NCI-H2081 treated with DMSO at 0.1 percent for 48 hours (cell line): ENCODE data around the gene YPEL5.
A peak's percentile ranks its signal among the peaks of the same experiment; 100 is the strongest.
"Not testable (repeated sequence)": the region's sequence is repeated elsewhere in the genome, so short reads cannot be mapped to it uniquely, and the experiment has no call there.

Source experiments
- DNase-seq: peaks from one replicate; lab custom pipeline; 2025; lab: John Stamatoyannopoulos, UW

The YPEL5 gene

GRCh38 chr2:30146337-30147195, at the start of gene YPEL5:
Gene YPEL5, plus strand, starts transcription at chr2:30147007. Its CDS starts 9,645 bp downstream, at chr2:30156652.
- peak; percentile 97 for DNase-seq

- DNase-seq = no peak
Measured at GRCh38 chr2:30098266-30099005, 48.4 kb upstream of the YPEL5 start.

DNA sequence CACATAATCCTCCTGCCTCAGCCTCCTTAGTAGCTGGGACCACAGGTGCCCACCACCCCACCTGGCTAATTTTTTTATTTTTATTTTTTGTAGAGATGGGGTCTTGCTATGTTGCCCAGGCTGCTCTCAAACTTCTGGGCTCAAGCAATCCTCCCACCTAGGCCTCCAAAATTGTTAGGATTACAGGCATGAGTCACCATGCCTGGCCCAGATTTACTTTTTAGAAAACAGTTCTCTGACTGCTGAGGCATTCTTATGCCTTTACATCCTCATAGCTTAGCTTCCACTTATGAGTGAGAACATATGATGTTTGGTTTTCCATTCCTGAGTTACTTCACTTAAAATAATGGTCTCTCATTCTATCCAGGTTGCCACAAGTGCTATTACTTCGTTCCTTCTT, 47.4 kb upstream of the YPEL5 start:
- not testable (repeated sequence) for DNase-seq

GRCh38 chr2:30100691-30101090, 46.1 kb upstream of the YPEL5 start:
- not testable (repeated sequence) for DNase-seq

DNA sequence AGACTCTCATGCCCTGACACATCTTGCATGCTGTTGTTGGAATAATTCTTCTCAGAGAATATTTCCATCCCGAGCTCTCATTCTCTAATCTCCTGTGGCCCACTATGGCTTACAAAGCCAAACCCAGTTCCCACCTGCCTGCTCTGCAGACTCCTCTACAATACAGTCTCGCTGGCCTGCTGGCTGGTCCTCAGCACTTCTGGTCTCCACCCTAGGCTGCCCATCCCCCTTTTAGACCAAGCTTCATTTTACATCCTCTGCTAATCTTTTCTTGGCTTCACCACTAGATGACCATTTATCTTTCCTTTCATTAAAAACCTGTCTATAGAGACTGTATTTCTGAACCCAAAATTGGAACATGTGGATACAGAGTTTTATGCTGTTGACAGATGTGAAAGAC, 42.5 kb upstream of the YPEL5 start:
- DNase-seq = no peak

DNA sequence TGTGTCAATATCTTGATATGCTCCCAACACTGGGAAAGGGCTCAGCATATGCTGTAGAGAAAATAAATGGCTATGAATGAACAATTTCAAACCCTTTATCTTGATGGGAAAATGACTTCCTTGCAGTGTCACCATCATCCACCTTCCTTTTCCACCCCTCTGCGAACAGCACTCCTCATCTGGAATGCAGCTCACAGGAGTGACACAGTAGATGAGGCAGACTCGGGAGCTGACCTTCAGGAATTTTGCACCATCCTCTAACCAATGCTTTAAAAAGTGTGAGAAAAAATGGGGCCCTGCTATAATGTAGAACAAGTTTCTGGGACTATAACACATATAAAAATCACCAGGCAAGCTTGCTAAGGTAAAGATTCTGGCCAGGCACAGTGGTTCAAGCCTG, 41.3 kb upstream of the YPEL5 start:
- DNase-seq = no peak

DNA sequence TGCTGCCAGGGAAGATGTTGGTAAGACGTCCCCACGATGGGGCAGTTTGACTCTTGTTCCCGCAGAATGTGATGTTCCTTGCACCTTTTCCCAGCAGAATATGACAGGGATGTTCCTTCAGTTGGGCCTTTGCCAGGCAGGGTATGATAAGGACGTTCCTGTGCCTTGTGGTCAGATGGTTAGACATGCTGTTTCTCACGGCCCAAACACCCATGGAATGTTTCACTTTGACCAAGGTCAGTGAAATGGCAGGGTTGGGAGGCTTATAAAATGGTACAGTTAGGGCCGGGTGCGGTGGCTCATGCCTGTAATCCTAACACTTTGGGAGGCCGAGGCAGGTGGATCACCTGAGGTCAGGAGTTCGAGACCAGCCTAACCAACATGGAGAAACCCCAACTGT, 40.3 kb upstream of the YPEL5 start:
- no peak for DNase-seq

GRCh38 chr2:30108192-30108591, 38.6 kb upstream of the YPEL5 start:
- no peak for DNase-seq

DNA sequence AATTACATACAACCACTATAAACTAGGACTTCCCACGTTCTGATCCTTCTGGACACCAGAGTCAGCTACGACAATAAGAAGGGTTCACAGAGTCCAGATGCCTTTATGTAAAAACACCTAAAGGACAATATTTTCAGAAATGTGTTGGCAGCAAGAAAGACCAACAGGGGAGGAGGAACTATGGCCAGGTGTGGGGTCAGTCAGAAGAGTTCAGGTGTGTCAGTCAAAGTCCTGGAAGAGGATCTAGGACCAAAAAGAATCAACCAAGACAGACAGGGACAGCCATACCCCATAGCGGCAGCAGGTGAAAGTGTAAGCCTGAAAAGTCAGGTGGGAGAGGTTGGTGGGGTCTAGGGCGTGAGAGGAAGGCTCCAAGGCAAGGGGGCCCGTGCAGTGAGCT, 38.0 kb upstream of the YPEL5 start:
- DNase-seq = no peak

GRCh38 chr2:30109856-30110255, 37.0 kb upstream of the YPEL5 start:
- DNase-seq = no peak

- DNase-seq = no peak
Measured at GRCh38 chr2:30110773-30111172, 36.0 kb upstream of the YPEL5 start.

GRCh38 chr2:30111186-30111585, 35.6 kb upstream of the YPEL5 start:
- DNase-seq = not testable (repeated sequence)

DNA sequence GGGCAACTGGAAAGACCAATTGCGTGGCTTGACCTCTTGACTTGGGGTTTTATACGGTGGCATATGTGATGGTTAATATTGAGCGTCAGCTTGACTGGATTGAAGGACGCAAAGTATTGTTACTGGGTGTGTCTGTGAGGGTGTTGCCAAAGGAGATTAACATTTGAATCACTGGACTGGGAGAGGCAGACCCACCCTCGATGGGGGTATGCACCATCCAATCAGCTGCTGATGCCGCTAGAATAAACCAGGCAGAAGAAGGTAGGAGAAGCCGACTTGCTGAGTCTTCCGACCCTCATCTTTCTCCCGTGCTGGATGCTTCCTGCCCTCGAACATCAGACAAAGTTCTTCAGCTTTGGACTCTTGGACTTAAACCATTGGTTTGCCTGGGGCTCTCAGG, 34.2 kb upstream of the YPEL5 start:
- no peak for DNase-seq

DNA sequence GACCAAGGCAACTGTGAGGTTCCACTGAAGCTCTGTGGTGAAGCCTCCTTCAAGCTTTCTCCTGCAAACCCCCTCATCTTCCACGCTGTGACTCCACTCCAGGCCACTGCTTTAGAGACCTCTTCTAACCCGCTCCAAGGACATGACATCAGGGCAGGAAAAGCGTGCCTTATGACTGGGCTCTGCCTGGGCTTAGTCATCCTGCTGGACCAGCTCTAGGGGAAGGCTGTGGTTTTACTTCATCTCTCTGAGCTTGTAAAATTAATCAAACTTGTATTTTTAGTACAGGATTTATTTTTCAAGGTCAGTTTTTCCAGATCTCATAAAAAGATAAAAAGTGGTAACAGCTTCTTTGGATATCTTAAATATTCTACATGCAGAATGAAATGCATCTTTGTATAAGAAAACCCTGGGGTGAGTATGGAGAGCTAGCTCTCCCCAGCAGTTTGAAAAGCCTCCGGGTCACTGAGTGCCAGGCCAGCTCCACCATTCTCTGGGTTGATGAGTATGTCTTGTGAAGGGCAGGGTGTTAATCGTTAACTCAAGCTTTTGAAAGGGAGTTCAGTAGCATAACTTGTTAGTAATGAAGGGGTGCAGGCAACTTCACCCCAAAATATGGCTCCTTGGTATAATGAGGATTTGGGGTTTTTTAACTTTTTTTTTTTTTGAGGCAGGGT, 33.1 kb upstream of the YPEL5 start:
- no peak for DNase-seq

GRCh38 chr2:30115141-30115980, 31.4 kb upstream of the YPEL5 start:
- DNase-seq = peak; percentile 9

GRCh38 chr2:30115981-30116285, 30.9 kb upstream of the YPEL5 start:
- DNase-seq = no peak

DNA sequence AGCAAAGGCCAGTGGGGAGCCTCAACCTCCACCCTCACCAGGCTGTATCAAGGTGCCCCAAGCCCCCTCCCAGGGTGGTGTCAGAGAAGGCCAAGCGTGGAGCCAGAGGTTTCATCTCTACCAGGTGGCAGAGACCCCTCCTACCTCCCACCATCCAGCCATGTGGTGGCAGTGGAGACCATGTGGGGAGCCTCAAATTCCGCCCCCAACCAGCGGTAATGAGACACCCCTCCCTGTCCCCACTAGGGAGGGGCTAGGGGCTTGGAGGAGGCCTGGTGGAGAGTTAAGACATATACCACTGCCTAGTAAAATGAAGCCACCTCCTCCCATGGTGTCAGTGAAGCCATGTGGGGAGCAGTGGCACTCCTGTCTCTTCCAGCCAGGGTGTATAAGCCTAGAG, 24.4 kb upstream of the YPEL5 start:
- DNase-seq = no peak

- no peak for DNase-seq
Measured at GRCh38 chr2:30127016-30127893, 19.6 kb upstream of the YPEL5 start.

GRCh38 chr2:30134582-30134981, 12.2 kb upstream of the YPEL5 start:
- DNase-seq = no peak

DNA sequence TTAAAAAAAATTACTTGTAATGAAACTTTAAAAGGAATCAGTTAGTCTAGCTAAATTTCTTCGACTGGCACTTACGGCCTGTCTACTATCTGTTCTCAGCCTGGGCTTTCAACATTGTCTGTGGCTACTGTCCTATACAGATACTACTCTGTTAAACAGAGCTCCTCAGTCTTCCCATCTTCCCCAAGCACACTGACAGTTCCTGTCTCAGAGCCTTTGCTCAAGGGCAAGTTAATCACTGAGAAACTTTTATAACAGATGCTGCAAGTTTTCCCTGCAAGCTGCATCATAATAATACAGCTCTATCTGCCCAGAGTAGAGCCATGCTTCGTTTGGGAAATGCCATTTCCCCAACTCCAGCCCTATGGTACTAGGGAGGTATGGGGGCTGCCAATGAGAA, 11.3 kb upstream of the YPEL5 start:
- no peak for DNase-seq
